Stimulated activated CD4-positive, alpha-beta T cell treated with anti-CD3 and anti-CD28 coated beads, Interleukin-2, amount 100 ng/mL, for 24 hours (primary cell): ENCODE data around the gene FRMD4A.

Experiments used
- DNase-seq, 2 donors: peaks; one replicate each; pipeline ENCODE4 v3.0.0-alpha.2; 2020

Gene FRMD4A

GRCh38 chr10:13628661-13629060, 702.1 kb downstream of the FRMD4A start:
- DNase-seq: no peak

- no peak for DNase-seq
These were observed 703.0 kb downstream of the FRMD4A start for GRCh38 chr10:13627459-13628310.

GRCh38 chr10:13624630-13625029, 706.1 kb downstream of the FRMD4A start:
- no peak for DNase-seq

GRCh38 chr10:13621931-13622330, 708.8 kb downstream of the FRMD4A start:
- no peak for DNase-seq

- DNase-seq: no peak
These were observed 713.6 kb downstream of the FRMD4A start for GRCh38 chr10:13617116-13617515.

- no peak for DNase-seq
These were observed 714.9 kb downstream of the FRMD4A start for GRCh38 chr10:13615650-13616300.

- DNase-seq: no peak
These were observed 716.0 kb downstream of the FRMD4A start for GRCh38 chr10:13614530-13615332.

- no peak for DNase-seq
These were observed 717.2 kb downstream of the FRMD4A start for GRCh38 chr10:13613519-13613918.

- no peak for DNase-seq
These were observed 717.9 kb downstream of the FRMD4A start for GRCh38 chr10:13612654-13613373.

- DNase-seq: no peak
These were observed 722.4 kb downstream of the FRMD4A start for GRCh38 chr10:13608246-13608853.

- DNase-seq: no peak
These were observed 726.2 kb downstream of the FRMD4A start for GRCh38 chr10:13604357-13605040.

- no peak for DNase-seq
These were observed 732.8 kb downstream of the FRMD4A start for GRCh38 chr10:13597909-13598308.

- no peak for DNase-seq
These were observed 736.1 kb downstream of the FRMD4A start for GRCh38 chr10:13594641-13595040.
